MCF 10A (cell line): ENCODE data around the gene SMTNL2. TPM values are rescaled to one million over a fixed set of nuclear protein-coding genes. Genes with fewer than 3 reads are reported as not detected.
A peak's percentile ranks its signal among the peaks of the same experiment; 100 is the strongest.

ENCODE experiments used
- BruUV-seq: library from RNA; stranded (reverse); fragments of 400-500 nt; replicated peaks from 2 replicates; lab custom pipeline; 2021; lab: Mats Ljungman, UMichigan
- CTCF ChIA-PET: fragments of 300-600 bp; sonication (Branson Sonifier 250); formaldehyde crosslinking; extraction: SDS; loops from one replicate; lab custom pipeline; 2021; ENCODE audit warnings: antibody characterized with exemption, inconsistent platforms; lab: Yijun Ruan, JAX
- POLR2A ChIA-PET: fragments of 300-600, 350-650 bp; sonication (Branson Sonifier 250); formaldehyde crosslinking; extraction: SDS; loops from one replicate; lab custom pipeline; 2020; ENCODE audit warnings: antibody characterized with exemption, inconsistent platforms; lab: Yijun Ruan, JAX
- DNase-seq: peaks from one replicate; pipeline ENCODE4 v3.0.0-alpha.2; 2018; ENCODE audit not compliant: unreplicated experiment
- H3K27ac Mint-ChIP-seq: one replicate; pipeline ENCODE4 v1.8.0; 2022; ENCODE audit warnings: mild to moderate bottlenecking, low read depth, mixed read lengths; ENCODE audit not compliant: unreplicated experiment
- H3K27me3 Mint-ChIP-seq: one replicate; pipeline ENCODE4 v1.8.0; 2022; ENCODE audit warnings: mixed read lengths; ENCODE audit not compliant: insufficient read depth, unreplicated experiment
- H3K36me3 Mint-ChIP-seq: one replicate; pipeline ENCODE4 v1.8.0; 2022; ENCODE audit warnings: mild to moderate bottlenecking, moderate library complexity, mixed read lengths; ENCODE audit not compliant: insufficient read depth, unreplicated experiment
- H3K4me1 Mint-ChIP-seq: one replicate; pipeline ENCODE4 v1.8.0; 2022; ENCODE audit warnings: mixed read lengths; ENCODE audit not compliant: insufficient read depth, unreplicated experiment
- H3K4me3 Mint-ChIP-seq: one replicate; pipeline ENCODE4 v1.8.0; 2022; ENCODE audit warnings: mild to moderate bottlenecking, moderate library complexity, mixed read lengths; ENCODE audit not compliant: unreplicated experiment
- H3K9me3 Mint-ChIP-seq: one replicate; pipeline ENCODE4 v1.8.0; 2022; ENCODE audit warnings: mixed read lengths; ENCODE audit not compliant: unreplicated experiment
- intact Hi-C: fragments of 100-400 bp; cut with micrococcal nuclease; formaldehyde crosslinking; loops from 2 replicates; pipeline ENCODE4 v1.14.1; 2022
- total RNA-seq: library from RNA; stranded (reverse); gene quantifications from 2 replicates; pipeline ENCODE4 v1.2.3, GENCODE V29; 2022
- TF ChIP-seq, protein P1 (sequence below): fragments of 200-600 bp; IDR thresholded peaks from one replicate; pipeline ENCODE4 v1.8.0; 2022; ENCODE audit warnings: antibody characterized with exemption, mild to moderate bottlenecking; ENCODE audit not compliant: unreplicated experiment

Gene SMTNL2
- total RNA-seq, 1 experiment from 2014 or later = not detected

DNA sequence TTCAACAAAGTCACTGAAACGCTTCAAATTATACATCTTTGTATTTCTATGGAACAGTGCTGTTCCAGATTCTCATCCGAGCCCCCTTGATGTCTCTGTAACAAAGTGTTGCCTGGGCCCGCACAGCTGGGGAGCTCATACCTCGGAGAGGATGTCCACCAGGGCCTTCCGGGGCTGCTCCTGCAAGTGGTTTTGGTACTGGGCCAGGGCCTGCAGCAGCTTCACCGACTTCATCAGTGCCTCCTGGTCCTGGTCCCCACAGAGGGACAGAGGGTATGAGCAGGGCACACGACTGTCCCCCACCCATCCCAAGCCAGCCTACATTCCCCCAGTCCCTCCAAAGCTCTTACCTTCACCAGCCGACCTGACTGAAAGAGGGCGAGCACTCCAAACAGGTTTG is 30.7 kb upstream of the SMTNL2 start:
- Mint-ChIP-seq H3K4me1 (peaks cover 9% of the 10 kb centered on the region), H3K4me3 (peak overlapping the region; percentile 80), H3K36me3 (peaks cover 55% of the 10 kb centered on the region), H3K9me3 (no peaks in the 10 kb centered on the region), H3K27ac (peak overlapping the region; percentile 75), H3K27me3 (no peaks in the 10 kb centered on the region)
- POLR2A ChIA-PET = interaction anchor here (0.6 to 2.0 kb wide), 4 partner anchors 9 to 857 kb away, joined by 3 to 15 read pairs (median 4); no protein-coding TSS in a partner anchor
- BruUV-seq = no TSS peak
- CTCF ChIA-PET = interaction anchor here (0.5 to 1.9 kb wide), 3 partner anchors 12 to 133 kb away, joined by 3 to 9 read pairs (median 6); no protein-coding TSS in a partner anchor
- DNase-seq = no peak
- TF ChIP-seq, protein P1, sequence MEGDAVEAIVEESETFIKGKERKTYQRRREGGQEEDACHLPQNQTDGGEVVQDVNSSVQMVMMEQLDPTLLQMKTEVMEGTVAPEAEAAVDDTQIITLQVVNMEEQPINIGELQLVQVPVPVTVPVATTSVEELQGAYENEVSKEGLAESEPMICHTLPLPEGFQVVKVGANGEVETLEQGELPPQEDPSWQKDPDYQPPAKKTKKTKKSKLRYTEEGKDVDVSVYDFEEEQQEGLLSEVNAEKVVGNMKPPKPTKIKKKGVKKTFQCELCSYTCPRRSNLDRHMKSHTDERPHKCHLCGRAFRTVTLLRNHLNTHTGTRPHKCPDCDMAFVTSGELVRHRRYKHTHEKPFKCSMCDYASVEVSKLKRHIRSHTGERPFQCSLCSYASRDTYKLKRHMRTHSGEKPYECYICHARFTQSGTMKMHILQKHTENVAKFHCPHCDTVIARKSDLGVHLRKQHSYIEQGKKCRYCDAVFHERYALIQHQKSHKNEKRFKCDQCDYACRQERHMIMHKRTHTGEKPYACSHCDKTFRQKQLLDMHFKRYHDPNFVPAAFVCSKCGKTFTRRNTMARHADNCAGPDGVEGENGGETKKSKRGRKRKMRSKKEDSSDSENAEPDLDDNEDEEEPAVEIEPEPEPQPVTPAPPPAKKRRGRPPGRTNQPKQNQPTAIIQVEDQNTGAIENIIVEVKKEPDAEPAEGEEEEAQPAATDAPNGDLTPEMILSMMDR = no peak
- intact Hi-C loops = no loop called here

DNA sequence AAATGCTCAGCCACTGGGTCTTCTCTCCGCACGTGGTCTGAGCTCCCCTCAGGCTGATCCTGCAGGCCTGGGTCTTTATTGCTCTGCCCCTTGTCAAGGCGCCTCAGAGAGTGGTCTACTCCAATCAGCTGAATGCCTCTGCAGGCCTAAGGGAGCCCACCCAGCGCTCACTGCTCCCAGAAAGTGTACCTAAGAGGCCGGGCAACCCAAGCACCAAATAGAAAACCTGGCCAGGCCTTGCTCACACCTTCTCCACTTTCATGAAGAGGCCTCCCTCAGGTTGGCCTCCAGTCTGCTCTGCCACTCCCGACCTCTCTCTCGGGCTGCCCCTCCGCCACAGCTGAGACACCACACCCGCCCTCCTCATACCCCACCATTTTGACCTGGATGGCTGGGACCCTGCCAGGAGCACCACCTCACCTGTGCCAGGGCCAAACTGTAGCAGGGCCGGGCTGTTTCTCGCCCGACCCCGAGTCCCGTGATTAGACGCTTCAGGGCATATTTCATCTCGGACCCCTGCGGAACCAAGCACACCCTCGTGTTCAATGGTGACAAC is 29.8 kb upstream of the SMTNL2 start:
- ChIA-PET POLR2A (interaction anchor here (0.6 to 2.0 kb wide), 9 partner anchors 8 to 858 kb away, joined by 3 to 15 read pairs (median 3); no protein-coding TSS in a partner anchor), CTCF (interaction anchor here (0.5 to 1.9 kb wide), 7 partner anchors 11 to 344 kb away, joined by 3 to 9 read pairs (median 3); no protein-coding TSS in a partner anchor)
- DNase-seq = no peak
- Mint-ChIP-seq H3K9me3 (no peaks in the 10 kb centered on the region), H3K36me3 (peaks cover 50% of the 10 kb centered on the region), H3K4me3 (peak overlapping the region; percentile 80), H3K4me1 (peaks cover 9% of the 10 kb centered on the region), H3K27ac (peak overlapping the region; percentile 75), H3K27me3 (no peaks in the 10 kb centered on the region)
- intact Hi-C loops = no loop called here
- BruUV-seq = no TSS peak
- TF ChIP-seq, protein P1 = no peak

DNA sequence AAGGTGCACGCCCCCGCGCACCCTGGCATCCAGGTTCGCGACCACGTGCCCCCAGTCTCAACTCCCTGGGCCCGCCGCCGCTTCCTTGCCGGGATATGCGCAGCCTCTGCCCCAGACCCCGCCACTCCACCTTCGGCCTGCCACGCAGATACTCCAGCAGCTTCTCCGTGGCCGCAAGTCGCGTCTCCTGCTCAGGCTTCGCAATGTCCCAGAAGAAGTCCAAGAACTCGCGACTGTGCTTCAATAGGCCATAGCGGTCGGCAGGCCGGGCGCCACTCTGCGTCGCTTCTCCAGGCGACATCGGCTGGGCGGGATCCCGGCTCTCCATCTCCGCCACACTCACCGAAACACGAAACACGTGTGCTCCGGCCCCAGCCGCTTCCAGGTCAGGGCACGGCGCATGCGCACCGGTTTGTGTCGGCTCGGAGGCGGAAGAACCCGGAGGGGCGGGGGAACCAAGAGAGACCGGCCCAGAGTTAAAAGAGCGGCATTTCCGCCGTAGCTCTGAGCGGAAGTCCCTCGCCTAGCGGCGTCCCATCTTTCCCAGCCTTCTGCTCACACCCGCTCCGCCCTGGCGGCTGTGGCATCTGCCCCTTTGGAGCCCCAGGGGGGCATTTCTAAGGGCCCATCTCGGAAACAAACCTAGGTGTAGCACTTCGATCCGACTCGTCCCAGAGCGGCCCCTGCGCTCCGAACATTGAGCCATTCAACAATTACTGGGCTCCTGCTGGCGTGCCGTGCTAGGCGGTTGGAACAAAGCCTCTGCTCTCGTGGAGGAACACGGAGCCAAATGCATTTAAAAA is 29.1 kb upstream of the SMTNL2 start, which contains the start of gene MYBBP1A:
Gene MYBBP1A, minus strand, starts transcription at position 388 of the 803 bp plus-strand sequence. Its CDS starts 60 bp downstream, at position 328.
- Mint-ChIP-seq H3K27ac (peak within 1 kb of the TSS; percentile 75), H3K27me3 (no peaks in the 10 kb centered on the region), H3K4me1 (peaks cover 9% of the 10 kb centered on the region), H3K36me3 (peaks cover 43% of the 10 kb centered on the region), H3K4me3 (peak within 1 kb of the TSS; percentile 80), H3K9me3 (no peaks in the 10 kb centered on the region)
- ChIA-PET CTCF (interaction anchor here (0.6 to 3.9 kb wide), 6 partner anchors 10 to 345 kb away, joined by 3 to 23 read pairs (median 3); no protein-coding TSS in a partner anchor), POLR2A (interaction anchor here (0.6 to 2.0 kb wide), 10 partner anchors 7 to 772 kb away, joined by 3 to 15 read pairs (median 4); no protein-coding TSS in a partner anchor)
- intact Hi-C loops = no loop called here
- BruUV-seq = TSS peak; percentile 36
- TF ChIP-seq, protein P1 = no peak
- DNase-seq = peak; percentile 95
